IMR-90 (cell line): ENCODE measurements around the gene SLC44A1. TPM values are rescaled to one million over a fixed set of nuclear protein-coding genes. Genes with fewer than 3 reads are reported as not detected.

Experiments
- ATAC-seq: fragments of 200-7000 bp; cut with Tn5 transposase; 2 replicates; pipeline ENCODE4 v1.9.1; 2020; ENCODE audit warnings: low read depth, mild to moderate bottlenecking, moderate library complexity
- BruUV-seq: library from RNA; stranded (reverse); fragments of 400-500 nt; replicated peaks from 2 replicates; lab custom pipeline; 2021; lab: Mats Ljungman, UMichigan
- CTCF ChIA-PET: fragments of 300-600 bp; formaldehyde crosslinking; extraction: SDS; loops from one replicate; lab custom pipeline; 2021; ENCODE audit warnings: antibody characterized with exemption; lab: Yijun Ruan, JAX
- POLR2A ChIA-PET: fragments of 300-600 bp; sonication (Branson Sonifier 250); formaldehyde crosslinking; loops from one replicate; lab custom pipeline; 2022; ENCODE audit warnings: antibody characterized with exemption; ENCODE audit not compliant: unreplicated experiment; lab: Charles Lee
- DNase-seq: peaks from one replicate; pipeline ENCODE4 v3.0.0; 2013
- H2AFZ ChIP-seq: replicated peaks from 2 replicates; pipeline ENCODE3; 2013; ENCODE audit warnings: low read length, mild to moderate bottlenecking; ENCODE audit not compliant: poor library complexity
- H2AK5ac ChIP-seq: 2 replicates; pipeline ENCODE4 v1.6.1; 2013; ENCODE audit warnings: low read depth, low read length, inconsistent platforms
- H2AK9ac ChIP-seq: replicated peaks from 2 replicates; pipeline ENCODE3; 2013; ENCODE audit warnings: mild to moderate bottlenecking, low read depth, low read length, moderate library complexity; ENCODE audit not compliant: poor library complexity
- H2BK120ac ChIP-seq: 2 replicates; pipeline ENCODE4 v1.6.1; 2013; ENCODE audit warnings: low read depth, low read length, inconsistent platforms
- H2BK15ac ChIP-seq: 3 replicates; pipeline ENCODE4 v1.6.1; 2013; ENCODE audit warnings: low read depth, low read length, inconsistent platforms
- H2BK20ac ChIP-seq: 2 replicates; pipeline ENCODE4 v1.6.1; 2013; ENCODE audit warnings: low read depth, mild to moderate bottlenecking, inconsistent platforms, low read length, moderate library complexity
- H2BK5ac ChIP-seq: 2 replicates; pipeline ENCODE4 v1.6.1; 2013; ENCODE audit warnings: mild to moderate bottlenecking, low read depth, low read length, inconsistent platforms; ENCODE audit not compliant: poor library complexity, severe bottlenecking
- H3K14ac ChIP-seq: replicated peaks from 2 replicates; pipeline ENCODE4 v1.6.1; 2013; ENCODE audit warnings: low read depth, low read length, inconsistent platforms
- H3K18ac ChIP-seq: 2 replicates; pipeline ENCODE4 v1.6.1; 2013; ENCODE audit warnings: low read depth, low read length, control low read depth
- H3K23ac ChIP-seq: 2 replicates; pipeline ENCODE4 v1.6.1; 2013; ENCODE audit warnings: low read depth, low read length, inconsistent platforms
- H3K27ac ChIP-seq: 2 replicates; pipeline ENCODE4 v1.5.1; 2013; ENCODE audit warnings: mild to moderate bottlenecking, control low read depth, low read length; ENCODE audit not compliant: insufficient read depth
- H3K27me3 ChIP-seq: 2 replicates; pipeline ENCODE4 v1.6.1; 2013; ENCODE audit warnings: low read length; ENCODE audit not compliant: control insufficient read depth, insufficient read depth
- H3K36me3 ChIP-seq: 2 replicates; pipeline ENCODE4 v1.6.1; 2013; ENCODE audit warnings: low read length, mixed read lengths; ENCODE audit not compliant: control insufficient read depth, insufficient read depth
- H3K4ac ChIP-seq: 2 replicates; pipeline ENCODE4 v1.6.1; 2013; ENCODE audit warnings: low read depth, low read length, inconsistent platforms
- H3K4me1 ChIP-seq: 2 replicates; pipeline ENCODE4 v1.6.1; 2013; ENCODE audit warnings: low read length, mixed read lengths; ENCODE audit not compliant: control insufficient read depth, insufficient read depth
- H3K4me2 ChIP-seq: 2 replicates; pipeline ENCODE4 v1.6.1; 2013; ENCODE audit warnings: low read depth, mild to moderate bottlenecking, control low read depth, low read length, moderate library complexity
- H3K4me3 ChIP-seq: 2 replicates; pipeline ENCODE4 v1.5.1; 2013; ENCODE audit warnings: low read depth, mild to moderate bottlenecking, control low read depth, low read length, moderate library complexity; ENCODE audit not compliant: insufficient read depth
- H3K56ac ChIP-seq: 2 replicates; pipeline ENCODE4 v1.6.1; 2013; ENCODE audit warnings: low read length, inconsistent platforms; ENCODE audit not compliant: insufficient read depth; ENCODE audit errors: extremely low read depth
- H3K79me1 ChIP-seq, 2 experiments: 2 replicates each; pipeline ENCODE4 v1.6.1; 2013; ENCODE audit warnings: low read length in 2 of 2, inconsistent platforms in 1 of 2, low read depth in 1 of 2
- H3K9ac ChIP-seq: 2 replicates; pipeline ENCODE4 v1.6.1; 2013; ENCODE audit warnings: low read depth, low read length, control low read depth
- H3K9me1 ChIP-seq: 2 replicates; pipeline ENCODE4 v1.6.1; 2013; ENCODE audit warnings: low read length, inconsistent platforms; ENCODE audit not compliant: insufficient read depth
- H3K9me3 ChIP-seq: 2 replicates; pipeline ENCODE4 v1.6.1; 2013; ENCODE audit warnings: low read length; ENCODE audit not compliant: control insufficient read depth, insufficient read depth
- H4K20me1 ChIP-seq: 2 replicates; pipeline ENCODE4 v1.6.1; 2013; ENCODE audit warnings: low read length, inconsistent platforms; ENCODE audit not compliant: insufficient read depth
- H4K5ac ChIP-seq: 2 replicates; pipeline ENCODE4 v1.6.1; 2013; ENCODE audit warnings: mild to moderate bottlenecking, low read depth, low read length, control low read depth
- H4K8ac ChIP-seq, 2 experiments: 2 replicates each; pipeline ENCODE4 v1.6.1; 2013; ENCODE audit warnings: low read depth in 2 of 2, low read length in 2 of 2, control low read depth in 1 of 2, inconsistent platforms in 1 of 2
- H4K91ac ChIP-seq: 2 replicates; pipeline ENCODE4 v1.6.1; 2013; ENCODE audit warnings: low read depth, low read length, inconsistent platforms; ENCODE audit not compliant: insufficient read depth
- CEBPB ChIP-seq: IDR thresholded peaks from 2 replicates; pipeline ENCODE4 v1.6.1; 2012; ENCODE audit warnings: low read depth, low read length, improper control_type of control experiment
- CHD1 ChIP-seq: IDR thresholded peaks from 2 replicates; pipeline ENCODE4 v1.6.1; 2012; ENCODE audit warnings: low read depth, low read length, improper control_type of control experiment
- FOS ChIP-seq: fragments of 150-350 bp; IDR thresholded peaks from 2 replicates; pipeline ENCODE4 v1.6.1; 2016; ENCODE audit warnings: low read depth, low read length
- MAFK ChIP-seq: IDR thresholded peaks from 2 replicates; pipeline ENCODE4 v1.6.1; 2012; ENCODE audit warnings: low read depth, low read length, improper control_type of control experiment
- MAZ ChIP-seq: IDR thresholded peaks from 2 replicates; pipeline ENCODE4 v1.6.1; 2012; ENCODE audit warnings: low read depth, mild to moderate bottlenecking, low read length, improper control_type of control experiment, moderate library complexity, borderline replicate concordance
- MXI1 ChIP-seq: IDR thresholded peaks from 2 replicates; pipeline ENCODE4 v1.6.1; 2012; ENCODE audit warnings: low read depth, mild to moderate bottlenecking, low read length, moderate library complexity, borderline replicate concordance
- NFE2L2 ChIP-seq: fragments of 150-350 bp; IDR thresholded peaks from 2 replicates; pipeline ENCODE4 v1.6.1; 2016; ENCODE audit warnings: low read depth, mild to moderate bottlenecking, low read length
- POLR2A ChIP-seq: IDR thresholded peaks from 2 replicates; pipeline ENCODE4 v1.6.1; 2012; ENCODE audit warnings: mild to moderate bottlenecking, low read depth, low read length
- RAD21 ChIP-seq: IDR thresholded peaks from 2 replicates; pipeline ENCODE4 v1.6.1; 2012; ENCODE audit warnings: low read length, improper control_type of control experiment
- RCOR1 ChIP-seq: IDR thresholded peaks from 2 replicates; pipeline ENCODE4 v1.6.1; 2012; ENCODE audit warnings: mild to moderate bottlenecking, low read length, improper control_type of control experiment; ENCODE audit not compliant: insufficient replicate concordance
- RFX5 ChIP-seq: IDR thresholded peaks from 2 replicates; pipeline ENCODE4 v1.8.0; 2012; ENCODE audit warnings: low read depth, mild to moderate bottlenecking, low read length, moderate library complexity
- SMC3 ChIP-seq: fragments of 150-350 bp; IDR thresholded peaks from 2 replicates; pipeline ENCODE4 v1.6.1; 2016; ENCODE audit warnings: low read depth, mild to moderate bottlenecking, antibody characterized with exemption, low read length, moderate library complexity
- USF2 ChIP-seq: fragments of 150-350 bp; IDR thresholded peaks from 2 replicates; pipeline ENCODE4 v1.6.1; 2017; ENCODE audit warnings: mild to moderate bottlenecking, antibody characterized with exemption, low read length, low read depth
- WGBS, 2 experiments: methylation state at CpG; one replicate each; pipeline versions ENCODE4 v1.1.5 to v1.1.7; 2013; ENCODE audit warnings: missing lambda C conversion rate in 2 of 2; ENCODE audit not compliant: insufficient read length in 1 of 2; ENCODE audit errors: extremely low coverage in 2 of 2; 5-methylcytosine and 5-hydroxymethylcytosine counted together
- dilution Hi-C: fragments of 300-500 bp; cut with HindIII; formaldehyde crosslinking; loops from one replicate; pipeline ENCODE4 v1.14.3; 2018; ENCODE audit warnings: low sequenced_read_pairs; ENCODE audit not compliant: unreplicated experiment
- in situ Hi-C: fragments of 300-500 bp; cut with MboI; formaldehyde crosslinking; loops from 3 replicates; pipeline ENCODE4 v1.14.3; 2019; ENCODE audit warnings: low sequenced_read_pairs, inconsistent platforms, mixed read lengths
- intact Hi-C: fragments of 100-400 bp; cut with micrococcal nuclease; formaldehyde crosslinking; loops from 2 replicates; pipeline ENCODE4 v1.10.0; 2022
- polyA plus RNA-seq, 3 experiments: library from polyadenylated mRNA; depleted of rRNA; stranded (reverse); fragments of >200 nt; gene quantifications; 2 replicates each; pipeline ENCODE4 v1.2.3, GENCODE V29; 2012; ENCODE audit warnings: low replicate concordance in 1 of 3
- total RNA-seq: library from RNA; depleted of rRNA; stranded (reverse); fragments of >200 nt; gene quantifications from 2 replicates; pipeline ENCODE4 v1.2.3, GENCODE V29; 2012
- TF ChIP-seq, protein P1 (sequence below): fragments of 150-350 bp; IDR thresholded peaks from 2 replicates; pipeline ENCODE4 v1.6.1; 2016; ENCODE audit warnings: low read depth, mild to moderate bottlenecking, low read length, moderate library complexity, borderline replicate concordance

SLC44A1 gene
- total and polyA plus RNA-seq, 2 of the 4 experiments (the other 2 are of a cell fraction), result 5.2 to 21.7 TPM

DNA sequence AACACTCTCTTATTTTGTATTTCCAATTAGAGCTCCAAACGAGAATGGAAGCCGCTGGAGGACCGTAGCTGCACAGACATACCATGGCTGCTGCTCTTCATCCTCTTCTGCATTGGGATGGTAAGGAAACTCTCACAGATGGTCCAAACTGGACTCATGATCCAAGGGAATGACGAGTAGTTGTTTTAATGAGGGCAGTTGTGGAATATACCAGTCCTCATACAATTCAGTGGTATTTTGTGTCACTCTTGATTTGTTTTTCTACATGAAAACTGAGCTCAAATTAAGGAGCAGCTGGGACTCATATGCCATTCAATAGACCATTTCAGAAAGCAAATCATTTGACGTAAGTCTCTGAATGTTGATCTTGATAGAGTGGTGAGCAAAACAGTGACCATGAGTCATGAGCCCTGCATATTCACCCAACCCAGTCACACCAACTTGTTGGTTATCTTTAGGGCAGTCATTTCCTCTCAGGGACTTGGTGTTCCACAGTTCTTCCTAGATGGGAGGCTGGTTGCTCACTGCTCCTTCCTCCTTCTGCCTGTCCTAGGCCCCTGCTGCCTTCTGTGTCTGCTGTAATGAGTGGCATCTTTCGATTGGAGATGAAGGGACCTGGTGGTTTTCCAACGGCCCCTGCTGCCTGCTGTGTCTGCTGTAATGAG lies 54.9 kb downstream of the SLC44A1 start:
- Histone ChIP-seq H3K56ac (peak overlapping the region; percentile 64), H3K4me2 (peak overlapping the region; percentile 51; the same call in 1 of the 2 replicates), H3K9me3 (no peaks in the 10 kb centered on the region), H2BK120ac (peak overlapping the region; percentile 93), H4K91ac (peak overlapping the region; percentile 81), H3K14ac (peak overlapping the region; percentile 77), H4K8ac (peak overlapping the region; percentile 30 to 80), H3K18ac (peak overlapping the region; percentile 94), H4K20me1 (no peaks in the 10 kb centered on the region), H3K36me3 (peaks cover 2% of the 10 kb centered on the region; the same call in 1 of the 2 replicates), H3K79me1 (peaks cover 6 to 16% of the 10 kb centered on the region in 2 experiments), H3K9me1 (peaks cover 6% of the 10 kb centered on the region; the same call in 1 of the 2 replicates), H3K27me3 (no peaks in the 10 kb centered on the region), H2BK5ac (peak overlapping the region; percentile 96), H4K5ac (peak overlapping the region; percentile 87), H3K4ac (peak overlapping the region; percentile 89), H3K4me1 (peaks cover 19% of the 10 kb centered on the region), H2AK5ac (peak overlapping the region; percentile 80), H2AK9ac (no peak overlapping the region), H3K9ac (peak overlapping the region; percentile 36), H3K23ac (peak overlapping the region; percentile 61; the same call in 1 of the 2 replicates), H2BK15ac (peak overlapping the region; percentile 51; the same call in 1 of the 3 replicates), H2AFZ (peak overlapping the region; percentile 84), H2BK20ac (peak overlapping the region; percentile 85), H3K27ac (peak overlapping the region; percentile 91), H3K4me3 (no peak overlapping the region)
- intact Hi-C loops, result loop anchor here (5.0 kb wide), 1 partner anchor 33 kb away; no protein-coding TSS in a partner anchor
- peak; percentile 89 for ATAC-seq
- peak; percentile 98 for DNase-seq
- CTCF ChIA-PET, result no interaction called here
- no TSS peak for BruUV-seq
- in situ Hi-C loops, result no loop called here
- WGBS, 2 experiments, result no CpG with 5 or more reads among the region's 7 CpGs
- dilution Hi-C loops, result no loop called here
- POLR2A ChIA-PET, result interaction anchor here (0.7 kb wide), 1 partner anchor 372 kb away, joined by 6 read pairs; no protein-coding TSS in a partner anchor
- TF ChIP-seq RFX5 (no peak), RAD21 (no peak; the same call in 1 of the 2 replicates), MAFK (no peak), RCOR1 (no peak), POLR2A (peak; percentile 73), MXI1 (no peak), CEBPB (0 out of 2 replicates have a peak, but pooled peaks have one; percentile 18), MAZ (no peak), USF2 (no peak), FOS (peak; percentile 89), CHD1 (0 out of 2 replicates have a peak, but pooled peaks have one; percentile 61), SMC3 (no peak), NFE2L2 (no peak)
- TF ChIP-seq, protein P1, sequence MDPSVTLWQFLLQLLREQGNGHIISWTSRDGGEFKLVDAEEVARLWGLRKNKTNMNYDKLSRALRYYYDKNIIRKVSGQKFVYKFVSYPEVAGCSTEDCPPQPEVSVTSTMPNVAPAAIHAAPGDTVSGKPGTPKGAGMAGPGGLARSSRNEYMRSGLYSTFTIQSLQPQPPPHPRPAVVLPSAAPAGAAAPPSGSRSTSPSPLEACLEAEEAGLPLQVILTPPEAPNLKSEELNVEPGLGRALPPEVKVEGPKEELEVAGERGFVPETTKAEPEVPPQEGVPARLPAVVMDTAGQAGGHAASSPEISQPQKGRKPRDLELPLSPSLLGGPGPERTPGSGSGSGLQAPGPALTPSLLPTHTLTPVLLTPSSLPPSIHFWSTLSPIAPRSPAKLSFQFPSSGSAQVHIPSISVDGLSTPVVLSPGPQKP, result no peak
